HG03378 (cell line): Measurements from ENCODE around the gene FANK1.
A peak's percentile ranks its signal among the peaks of the same experiment; 100 is the strongest.

ENCODE experiments used
- ATAC-seq: cut with Tn5 transposase; IDR thresholded peaks from one replicate; pipeline ENCODE4 v1.9.1; 2021; ENCODE audit warnings: mild to moderate bottlenecking, moderate library complexity; ENCODE audit not compliant: unreplicated experiment

FANK1 gene

GRCh38 chr10:125984346-125984745 lies 88.0 kb downstream of the FANK1 start:
- ATAC-seq, result no peak

GRCh38 chr10:125984865-125985495 lies 88.6 kb downstream of the FANK1 start:
- ATAC-seq, result no peak

- no peak for ATAC-seq
Observed at GRCh38 chr10:125985557-125986240, 89.3 kb downstream of the FANK1 start.

- ATAC-seq, result no peak
Observed at GRCh38 chr10:125989791-125990190, 93.4 kb downstream of the FANK1 start.

GRCh38 chr10:125990974-125991373 lies 94.6 kb downstream of the FANK1 start:
- no peak for ATAC-seq

GRCh38 chr10:125991392-125991791 lies 95.0 kb downstream of the FANK1 start:
- ATAC-seq, result no peak

- ATAC-seq, result no peak
Observed at GRCh38 chr10:125992254-125992653, 95.9 kb downstream of the FANK1 start.

- no peak for ATAC-seq
Observed at GRCh38 chr10:125994601-125995000, 98.2 kb downstream of the FANK1 start.

- no peak for ATAC-seq
Observed at GRCh38 chr10:125995726-125996304, 99.5 kb downstream of the FANK1 start.

- ATAC-seq, result no peak
Observed at GRCh38 chr10:125997586-125997985, 101.2 kb downstream of the FANK1 start.

GRCh38 chr10:125999694-126000093 lies 103.3 kb downstream of the FANK1 start:
- no peak for ATAC-seq

GRCh38 chr10:126001576-126001975 lies 105.2 kb downstream of the FANK1 start:
- no peak for ATAC-seq

GRCh38 chr10:126004752-126005151 lies 108.4 kb downstream of the FANK1 start:
- no peak for ATAC-seq

- ATAC-seq, result no peak
Observed at GRCh38 chr10:126006264-126006663, 109.9 kb downstream of the FANK1 start.

- ATAC-seq, result no peak
Observed at GRCh38 chr10:126006906-126007305, 110.5 kb downstream of the FANK1 start.

- ATAC-seq, result no peak
Observed at GRCh38 chr10:126009650-126010049, 113.3 kb downstream of the FANK1 start.

GRCh38 chr10:126011995-126012394 lies 115.6 kb downstream of the FANK1 start:
- no peak for ATAC-seq

- no peak for ATAC-seq
Observed at GRCh38 chr10:126012485-126012884, 116.1 kb downstream of the FANK1 start.

GRCh38 chr10:126013489-126014281 lies 117.3 kb downstream of the FANK1 start:
- ATAC-seq, result peak; percentile 73

- ATAC-seq, result no peak
Observed at GRCh38 chr10:126014309-126014708, 117.9 kb downstream of the FANK1 start.

- ATAC-seq, result no peak
Observed at GRCh38 chr10:126015413-126015812, 119.0 kb downstream of the FANK1 start.
